Left lung (tissue), 10 donors: ENCODE data around the gene LRRC4B. TPM values are rescaled to one million over a fixed set of nuclear protein-coding genes. Genes with fewer than 3 reads are reported as not detected.

Experiments
- ATAC-seq: fragments of 200-7000 bp; cut with Tn5 transposase; one replicate; pipeline ENCODE4 v1.9.1; 2020; ENCODE audit warnings: moderate library complexity
- DNase-seq, 4 donors: peaks; one replicate each; pipeline ENCODE4 v3.0.0-alpha.2; 2013 to 2020
- H3K27ac ChIP-seq, 2 donors: fragments of 200-600 bp; sonication (generic) in 1 of 2; one replicate each; pipeline versions ENCODE4 v1.5.0 to v1.8.0; 2020 to 2021
- H3K27me3 ChIP-seq, 2 donors: fragments of 200-600 bp; sonication (generic) in 1 of 2; one replicate each; pipeline versions ENCODE4 v1.5.0 to v1.8.0; 2020 to 2021
- H3K36me3 ChIP-seq, 2 donors: fragments of 200-600 bp; sonication (generic) in 1 of 2; one replicate each; pipeline versions ENCODE4 v1.5.0 to v1.8.0; 2020 to 2021
- H3K4me1 ChIP-seq, 2 donors: fragments of 200-600 bp; one replicate each; pipeline ENCODE4 v1.8.0; 2021
- H3K4me3 ChIP-seq, 2 donors: fragments of 200-600 bp; sonication (generic) in 1 of 2; one replicate each; pipeline versions ENCODE4 v1.5.0 to v1.8.0; 2020 to 2021; ENCODE audit warnings: mild to moderate bottlenecking in 1 of 2
- H3K9me3 ChIP-seq, 2 donors: fragments of 200-600 bp; sonication (generic) in 1 of 2; one replicate each; pipeline versions ENCODE4 v1.5.0 to v1.8.0; 2020 to 2021
- intact Hi-C, 2 donors: fragments of 100-400 bp; cut with DNase I; formaldehyde crosslinking; loops; one replicate each; pipeline versions ENCODE4 v1.11.2 to v1.14.2; 2022
- polyA plus RNA-seq, 6 donors: library from polyadenylated mRNA; unstranded; fragments of 120-200 nt; gene quantifications; one replicate each; pipeline ENCODE4 v1.2.1, GENCODE V29; 2013; ENCODE audit not compliant: insufficient read length in 6 of 6
- total RNA-seq, 2 donors: library from RNA; stranded (reverse); fragmentation: NEBNext Ultra II Directional; extraction: Animal tissue kit (Norgen Biotek cat#: 25700); gene quantifications; one replicate each; pipeline ENCODE4 v1.2.1, GENCODE V29; 2021
- TF ChIP-seq, protein P1 (sequence below), 2 donors: fragments of 200-600 bp; sonication (generic) in 1 of 2; IDR thresholded peaks; one replicate each; pipeline versions ENCODE4 v1.5.0 to v1.8.0; 2021; ENCODE audit warnings: antibody characterized with exemption in 2 of 2
- donor health status: DM: no; HTN: yes; CAD: no.
- donor health status: DM: no; HTN: no; CAD: no.

Gene LRRC4B
- total and polyA plus RNA-seq, 8 donors: 2.8 to 14.3 (median 10.0) TPM

GRCh38 chr19:50495020-50495531 lies 73.2 kb downstream of the LRRC4B start:
- Histone ChIP-seq H3K27ac (no peak overlapping the region), H3K27me3 (no peaks in the 10 kb centered on the region), H3K9me3 (no peaks in the 10 kb centered on the region), H3K36me3 (no peaks in the 10 kb centered on the region), H3K4me1 (peaks cover 0 to 18% of the 10 kb centered on the region in 2 donors), H3K4me3 (no peak overlapping the region)
- DNase-seq (no peak), ATAC-seq (no peak)
- intact Hi-C loops: no loop called here
- TF ChIP-seq, protein P1, sequence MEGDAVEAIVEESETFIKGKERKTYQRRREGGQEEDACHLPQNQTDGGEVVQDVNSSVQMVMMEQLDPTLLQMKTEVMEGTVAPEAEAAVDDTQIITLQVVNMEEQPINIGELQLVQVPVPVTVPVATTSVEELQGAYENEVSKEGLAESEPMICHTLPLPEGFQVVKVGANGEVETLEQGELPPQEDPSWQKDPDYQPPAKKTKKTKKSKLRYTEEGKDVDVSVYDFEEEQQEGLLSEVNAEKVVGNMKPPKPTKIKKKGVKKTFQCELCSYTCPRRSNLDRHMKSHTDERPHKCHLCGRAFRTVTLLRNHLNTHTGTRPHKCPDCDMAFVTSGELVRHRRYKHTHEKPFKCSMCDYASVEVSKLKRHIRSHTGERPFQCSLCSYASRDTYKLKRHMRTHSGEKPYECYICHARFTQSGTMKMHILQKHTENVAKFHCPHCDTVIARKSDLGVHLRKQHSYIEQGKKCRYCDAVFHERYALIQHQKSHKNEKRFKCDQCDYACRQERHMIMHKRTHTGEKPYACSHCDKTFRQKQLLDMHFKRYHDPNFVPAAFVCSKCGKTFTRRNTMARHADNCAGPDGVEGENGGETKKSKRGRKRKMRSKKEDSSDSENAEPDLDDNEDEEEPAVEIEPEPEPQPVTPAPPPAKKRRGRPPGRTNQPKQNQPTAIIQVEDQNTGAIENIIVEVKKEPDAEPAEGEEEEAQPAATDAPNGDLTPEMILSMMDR (IDR thresholded peaks at IDR 0.05): no peak

DNA sequence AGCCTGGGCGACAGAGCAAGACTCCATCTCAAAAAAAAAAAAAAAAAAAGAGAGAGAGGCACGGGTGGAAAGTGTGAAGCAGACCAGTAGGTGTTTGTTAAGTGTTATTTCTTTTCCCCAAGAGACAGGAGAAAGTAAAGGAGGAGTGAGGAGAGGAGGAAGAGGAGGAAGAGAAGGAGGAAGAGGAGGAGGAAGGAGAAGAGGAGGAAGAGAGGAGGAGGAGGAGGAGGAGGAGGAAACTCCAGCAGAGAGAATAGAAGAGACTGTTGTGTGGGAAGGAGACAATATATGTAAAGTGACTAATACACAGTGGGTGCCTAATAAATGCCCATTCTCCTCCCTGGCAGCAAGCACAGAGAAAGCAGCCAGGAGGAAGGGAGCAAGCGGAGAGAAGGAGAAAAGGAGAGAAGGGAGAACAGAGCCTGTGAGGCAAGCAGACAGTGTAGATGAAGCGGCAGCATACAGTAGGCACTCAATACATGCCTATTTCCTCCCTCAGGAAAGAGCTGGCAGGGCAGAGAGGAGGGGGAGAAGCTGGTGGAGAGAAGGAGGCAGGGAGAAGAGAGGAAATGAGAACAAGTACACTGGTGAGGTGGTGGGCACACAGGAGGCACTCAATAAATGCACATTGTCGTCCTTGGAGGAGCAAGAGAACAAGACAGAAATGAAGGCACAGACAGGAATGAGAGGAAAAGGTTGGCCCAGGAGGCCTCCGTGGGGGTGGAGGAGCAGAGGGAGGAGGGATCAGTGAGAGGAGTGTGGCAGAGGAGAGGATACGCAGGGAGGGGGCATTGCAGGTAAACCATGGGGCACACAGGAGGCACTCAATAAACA lies 73.8 kb downstream of the LRRC4B start:
- TF ChIP-seq, protein P1 (IDR thresholded peaks at IDR 0.05): no peak
- no peaks in the 10 kb centered on the region for H3K27me3 ChIP-seq

DNA sequence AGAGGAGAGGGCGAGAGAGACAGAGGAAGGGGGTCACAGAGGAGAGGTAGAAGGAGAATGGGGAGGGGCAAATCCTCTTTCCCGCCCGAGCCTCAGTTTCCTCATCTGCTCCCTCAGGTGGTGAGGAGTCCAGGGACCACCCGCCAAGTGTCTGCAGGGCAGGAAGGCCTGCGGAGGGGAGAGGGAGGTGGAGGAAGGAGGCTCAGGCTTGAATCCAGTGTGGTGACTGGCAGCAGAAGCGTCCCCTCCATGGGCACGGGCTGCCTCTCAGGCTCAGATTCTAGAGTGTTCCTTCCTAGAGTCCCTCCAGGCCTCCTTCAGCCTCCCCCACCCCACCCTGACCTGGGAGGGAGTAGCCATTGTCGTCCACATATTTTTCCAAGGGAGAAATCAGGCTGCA lies 75.1 kb downstream of the LRRC4B start:
- TF ChIP-seq, protein P1 (IDR thresholded peaks at IDR 0.05): no peak
- H3K4me1 ChIP-seq: peaks cover 0 to 18% of the 10 kb centered on the region in 2 donors
- no peak for DNase-seq
- H3K27ac ChIP-seq: no peak overlapping the region
- no peaks in the 10 kb centered on the region for H3K36me3 ChIP-seq
- H3K27me3 ChIP-seq: no peaks in the 10 kb centered on the region
- H3K4me3 ChIP-seq: no peak overlapping the region
- H3K9me3 ChIP-seq: no peaks in the 10 kb centered on the region
- intact Hi-C loops: no loop called here
- ATAC-seq: no peak

More for the DNA sequence above, 73.8 kb downstream of the LRRC4B start:
- ATAC-seq: no peak
- Histone ChIP-seq H3K9me3 (no peaks in the 10 kb centered on the region), H3K36me3 (no peaks in the 10 kb centered on the region), H3K4me3 (no peak overlapping the region), H3K27ac (no peak overlapping the region), H3K4me1 (peaks cover 0 to 18% of the 10 kb centered on the region in 2 donors)
- intact Hi-C loops: no loop called here
- DNase-seq: peak in 1 of 4 donors; percentile 11

GRCh38 chr19:50492303-50493052 lies 75.8 kb downstream of the LRRC4B start:
- ATAC-seq: peak; percentile 46
- Histone ChIP-seq H3K4me3 (no peak overlapping the region), H3K36me3 (no peaks in the 10 kb centered on the region), H3K27ac (no peak overlapping the region), H3K4me1 (peaks cover 0 to 22% of the 10 kb centered on the region in 2 donors), H3K9me3 (no peaks in the 10 kb centered on the region), H3K27me3 (peaks cover 0 to 4% of the 10 kb centered on the region in 2 donors)
- intact Hi-C loops: no loop called here
- no peak for DNase-seq
- TF ChIP-seq, protein P1 (IDR thresholded peaks at IDR 0.05): no peak

DNA sequence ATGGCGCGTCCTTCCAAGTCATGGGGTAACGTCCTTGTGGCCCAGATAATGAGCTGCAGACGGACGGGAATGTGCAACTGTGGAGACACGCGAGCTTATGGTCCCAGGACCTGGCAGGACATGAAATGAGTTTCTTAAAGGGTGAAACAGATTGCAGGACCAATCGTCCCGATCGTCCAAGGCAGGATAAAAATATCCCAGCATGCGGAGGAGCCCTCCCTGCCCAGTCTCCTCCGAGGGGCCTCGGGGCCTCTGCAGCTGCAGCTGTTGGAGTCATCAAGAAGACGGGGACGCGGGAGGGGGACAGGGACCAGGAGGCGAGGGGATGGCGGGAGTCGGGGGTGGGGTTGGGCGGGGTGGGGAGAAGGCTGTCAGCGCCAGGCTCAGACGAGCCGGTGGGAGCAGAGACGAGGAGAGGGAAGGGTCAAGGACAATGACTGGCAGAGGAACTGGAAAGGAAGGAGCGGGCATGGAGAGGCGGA lies 77.2 kb downstream of the LRRC4B start:
- ATAC-seq: no peak
- TF ChIP-seq, protein P1 (IDR thresholded peaks at IDR 0.05): no peak
- H3K9me3 ChIP-seq: no peaks in the 10 kb centered on the region

More for the DNA sequence above, 77.2 kb downstream of the LRRC4B start:
- Histone ChIP-seq H3K36me3 (no peaks in the 10 kb centered on the region), H3K4me1 (peaks cover 0 to 28% of the 10 kb centered on the region in 2 donors), H3K27me3 (peaks cover 0 to 9% of the 10 kb centered on the region in 2 donors), H3K27ac (no peak overlapping the region), H3K4me3 (no peak overlapping the region)
- no peak for DNase-seq
- intact Hi-C loops: no loop called here
